ENCODE measurements around the gene CAMTA1. TPM values are rescaled to one million over a fixed set of nuclear protein-coding genes. Genes with fewer than 3 reads are reported as not detected.

The CAMTA1 gene
- total RNA-seq, 1 experiment from 2014 or later, result 69.0 TPM

GRCh38 chr1:7224644-7225043, 439.4 kb downstream of the CAMTA1 start:
- peak; percentile 11 for DNase-seq (ENCODE audit: low read depth)

GRCh38 chr1:7225711-7226505, 440.7 kb downstream of the CAMTA1 start:
- no peak for DNase-seq (ENCODE audit: low read depth)

GRCh38 chr1:7227654-7228053, 442.4 kb downstream of the CAMTA1 start:
- DNase-seq (ENCODE audit: low read depth), result no peak

- DNase-seq (ENCODE audit: low read depth), result no peak
These were observed 443.2 kb downstream of the CAMTA1 start for GRCh38 chr1:7228252-7228961.

GRCh38 chr1:7229186-7229585, 443.9 kb downstream of the CAMTA1 start:
- DNase-seq (ENCODE audit: low read depth), result no peak

GRCh38 chr1:7229696-7230631, 444.7 kb downstream of the CAMTA1 start:
- no peak for DNase-seq (ENCODE audit: low read depth)

- no peak for DNase-seq (ENCODE audit: low read depth)
These were observed 447.4 kb downstream of the CAMTA1 start for GRCh38 chr1:7232441-7233236.

GRCh38 chr1:7233237-7233540, 447.9 kb downstream of the CAMTA1 start:
- DNase-seq (ENCODE audit: low read depth), result no peak

GRCh38 chr1:7233646-7234470, 448.6 kb downstream of the CAMTA1 start:
- DNase-seq (ENCODE audit: low read depth), result no peak

- no peak for DNase-seq (ENCODE audit: low read depth)
These were observed 449.2 kb downstream of the CAMTA1 start for GRCh38 chr1:7234471-7234755.

- DNase-seq (ENCODE audit: low read depth), result no peak
These were observed 450.7 kb downstream of the CAMTA1 start for GRCh38 chr1:7235871-7236517.

- no peak for DNase-seq (ENCODE audit: low read depth)
These were observed 451.7 kb downstream of the CAMTA1 start for GRCh38 chr1:7236844-7237515.

GRCh38 chr1:7247158-7247557, 461.9 kb downstream of the CAMTA1 start:
- no peak for DNase-seq (ENCODE audit: low read depth)

GRCh38 chr1:7247791-7248548, 462.7 kb downstream of the CAMTA1 start:
- DNase-seq (ENCODE audit: low read depth), result no peak

GRCh38 chr1:7248549-7249199, 463.4 kb downstream of the CAMTA1 start:
- no peak for DNase-seq (ENCODE audit: low read depth)

- DNase-seq (ENCODE audit: low read depth), result no peak
These were observed 464.3 kb downstream of the CAMTA1 start for GRCh38 chr1:7249516-7249915.

- DNase-seq (ENCODE audit: low read depth), result no peak
These were observed 464.9 kb downstream of the CAMTA1 start for GRCh38 chr1:7250176-7250575.

Data from LHCN-M2 (cell line).